Measurements from ENCODE around the gene MYRF. TPM values are rescaled to one million over a fixed set of nuclear protein-coding genes. Genes with fewer than 3 reads are reported as not detected.

The MYRF gene
- total and polyA plus RNA-seq, 9 of the 15 experiments (the other 6 are each of a cell fraction or from before 2014, with no cell fraction given): 2.3 to 25.8 (median 7.1) TPM

- Histone ChIP-seq H3K9me1 (ENCODE audit: control insufficient read depth, insufficient read depth, low read length) (no peaks in the 10 kb centered on the region), H3K9ac (ENCODE audit: insufficient read depth in 1 of 2, low read depth in 2 of 2, low read length in 2 of 2) (peak overlapping the region in 1 of 2 experiments; percentile 75; a peak in 2 of 4 replicates), H3K4me1 (replicated peaks in 1 of 2; ENCODE audit: control insufficient read depth in 2 of 2, insufficient read depth in 2 of 2, low read length in 2 of 2) (peaks cover 12 to 74% of the 10 kb centered on the region in 2 experiments; a peak in 4 of 5 replicates), H3K4me3 (no peak overlapping the region), H3K27me3 (ENCODE audit: control insufficient read depth in 2 of 2, insufficient read depth in 2 of 2, low read length in 2 of 2) (no peaks in the 10 kb centered on the region), H3K27ac (ENCODE audit: extremely low read depth, low read depth, low read length) (no peak overlapping the region), H3K4me2 (ENCODE audit: insufficient read depth, low read length) (no peak overlapping the region), H3K36me3 (ENCODE audit: control insufficient read depth, insufficient read depth, low read length) (0 out of 3 replicates have a peak, but pooled peaks cover 3% of the 10 kb centered on the region), H3K79me2 (ENCODE audit: control insufficient read depth, insufficient read depth, low read length) (no peaks in the 10 kb centered on the region; the same call in 2 of the 3 replicates), H3K9me3 (replicated peaks; ENCODE audit: control insufficient read depth, insufficient read depth, low read depth, low read length) (no peaks in the 10 kb centered on the region), H4K20me1 (replicated peaks; ENCODE audit: control insufficient read depth, insufficient read depth, low read length) (0 out of 2 replicates have a peak, but pooled peaks cover 6% of the 10 kb centered on the region), H2AFZ (ENCODE audit: low read depth, low read length) (no peak overlapping the region)
- in situ Hi-C loops (cut with MboI) (no loop called here), intact Hi-C loops (cut with micrococcal nuclease) (no loop called here)
- ATAC-seq (no peak), FAIRE-seq (no peak), DNase-seq (ENCODE audit: extremely low read depth in 1 of 4, low spot score in 3 of 4) (no peak)
- ChIA-PET POLR2A (interaction anchor here (0.7 to 1.8 kb wide), 4 partner anchors 9 to 146 kb away, joined by 3 to 6 read pairs (median 3); no protein-coding TSS in a partner anchor), CTCF (ENCODE audit: low intra/inter-chr PET ratio) (no interaction called here)
- 79% methylated on average over 11 of the region's 26 CpGs for WGBS (ENCODE audit: insufficient coverage, low coverage, missing lambda C conversion rate)
- no TSS peak for BruUV-seq (replicated peaks)
- TF ChIP-seq CXXC5 (CRISPR knock-in tag; IDR thresholded peaks at IDR 0.05): no peak
- TF ChIP-seq NCOA4 (IDR thresholded peaks at IDR 0.05; ENCODE audit: partially characterized antibody): no peak
- TF ChIP-seq CBX5 (IDR thresholded peaks at IDR 0.05; ENCODE audit: borderline replicate concordance, low read depth): no peak
- TF ChIP-seq MNT (conservative IDR thresholded peaks at IDR 0.05): no peak
- TF ChIP-seq SMAD4 (CRISPR knock-in tag; conservative IDR thresholded peaks at IDR 0.05): no peak
- TF ChIP-seq CEBPB (tag; IDR thresholded peaks at IDR 0.05): no peak
- no peak for TF ChIP-seq KLF1 (tag; IDR thresholded peaks at IDR 0.05)
- TF ChIP-seq EP400 (IDR thresholded peaks at IDR 0.05): no peak
- TF ChIP-seq GTF2B (IDR thresholded peaks at IDR 0.05; ENCODE audit: extremely low read depth, insufficient read length): no peak
- TF ChIP-seq ESRRB (CRISPR knock-in tag; IDR thresholded peaks at IDR 0.05; ENCODE audit: borderline replicate concordance): no peak
Measured at GRCh38 chr11:61765550-61766253, 13.3 kb downstream of the MYRF start.

Measured in K562 (cell line).